ENCODE results near the gene TTC6.

DNA sequence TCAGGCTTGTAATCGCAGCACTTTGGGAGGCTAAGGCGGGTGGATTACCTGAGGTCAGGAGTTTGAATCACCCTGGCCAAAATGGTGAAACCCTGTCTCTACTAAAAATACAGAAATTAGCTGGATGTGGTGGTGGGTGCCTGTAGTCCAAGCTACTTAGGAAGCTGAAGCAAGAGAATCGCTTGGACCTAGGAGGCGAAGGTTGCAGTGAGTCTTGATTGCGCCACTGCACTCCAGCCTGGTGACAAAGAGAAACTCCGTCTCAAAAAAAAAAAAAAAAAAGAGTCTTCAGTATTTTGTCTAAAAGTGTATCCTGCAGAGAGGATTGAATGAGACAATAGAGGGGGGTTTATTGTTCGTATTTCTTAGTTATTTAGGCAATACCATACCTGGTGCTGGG lies 25.7 kb upstream of the TTC6 start:
- TF ChIP-seq, protein P1, sequence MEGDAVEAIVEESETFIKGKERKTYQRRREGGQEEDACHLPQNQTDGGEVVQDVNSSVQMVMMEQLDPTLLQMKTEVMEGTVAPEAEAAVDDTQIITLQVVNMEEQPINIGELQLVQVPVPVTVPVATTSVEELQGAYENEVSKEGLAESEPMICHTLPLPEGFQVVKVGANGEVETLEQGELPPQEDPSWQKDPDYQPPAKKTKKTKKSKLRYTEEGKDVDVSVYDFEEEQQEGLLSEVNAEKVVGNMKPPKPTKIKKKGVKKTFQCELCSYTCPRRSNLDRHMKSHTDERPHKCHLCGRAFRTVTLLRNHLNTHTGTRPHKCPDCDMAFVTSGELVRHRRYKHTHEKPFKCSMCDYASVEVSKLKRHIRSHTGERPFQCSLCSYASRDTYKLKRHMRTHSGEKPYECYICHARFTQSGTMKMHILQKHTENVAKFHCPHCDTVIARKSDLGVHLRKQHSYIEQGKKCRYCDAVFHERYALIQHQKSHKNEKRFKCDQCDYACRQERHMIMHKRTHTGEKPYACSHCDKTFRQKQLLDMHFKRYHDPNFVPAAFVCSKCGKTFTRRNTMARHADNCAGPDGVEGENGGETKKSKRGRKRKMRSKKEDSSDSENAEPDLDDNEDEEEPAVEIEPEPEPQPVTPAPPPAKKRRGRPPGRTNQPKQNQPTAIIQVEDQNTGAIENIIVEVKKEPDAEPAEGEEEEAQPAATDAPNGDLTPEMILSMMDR (IDR thresholded peaks at IDR 0.05 in 4 of 5, conservative IDR thresholded peaks at IDR 0.05 in 1 of 5) = no peak
- TF ChIP-seq POLR2A (IDR thresholded peaks at IDR 0.05) = no peak

Data from gastrocnemius medialis (tissue), 4 donors.